HG02571 (cell line): ENCODE measurements around the gene TM4SF18.
"Not testable (repeated sequence)": the region's sequence is repeated elsewhere in the genome, so short reads cannot be mapped to it uniquely, and the experiment has no call there.

Experiments used
- ATAC-seq: cut with Tn5 transposase; IDR thresholded peaks from one replicate; pipeline ENCODE4 v1.9.1; 2021; ENCODE audit warnings: mild to moderate bottlenecking, moderate library complexity; ENCODE audit not compliant: unreplicated experiment

TM4SF18 gene

DNA sequence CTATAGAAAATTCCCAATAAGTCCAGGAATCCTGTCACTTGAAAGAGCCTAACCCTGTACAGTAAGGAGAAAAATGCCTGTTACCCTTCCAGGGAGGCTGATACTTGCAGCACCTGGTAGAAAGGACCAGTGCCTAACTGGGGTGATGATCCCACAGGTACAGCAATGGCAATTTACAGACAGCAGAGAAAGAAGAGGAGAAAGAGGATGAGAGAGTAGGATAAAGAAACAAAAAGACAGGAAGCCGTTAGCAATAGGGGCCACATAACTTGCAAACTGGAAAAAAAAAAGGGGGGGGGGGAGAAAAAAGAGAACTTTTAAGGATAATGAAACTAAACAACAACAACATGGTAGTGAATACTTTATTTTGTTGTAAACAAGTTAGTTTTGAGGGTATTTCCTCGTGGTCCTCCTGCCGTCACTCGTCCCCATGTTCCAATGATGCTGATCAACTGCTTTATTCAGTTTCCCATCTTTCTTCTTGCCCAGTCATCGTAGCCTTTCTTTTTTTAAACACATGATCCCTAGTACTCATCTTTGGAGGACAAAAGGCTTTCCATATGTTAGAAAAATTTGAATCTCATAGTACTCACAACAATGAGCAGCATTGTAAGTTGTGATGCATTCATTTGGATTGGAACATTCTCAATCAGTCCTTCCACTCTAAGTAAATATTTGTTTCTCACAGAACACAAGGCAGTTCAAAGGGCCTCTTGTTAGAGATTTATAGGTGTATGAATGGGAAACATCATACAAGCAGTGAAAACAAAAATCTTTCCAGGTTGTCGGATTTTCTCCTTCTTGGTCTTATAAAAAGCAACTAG, 35.5 kb upstream of the TM4SF18 start:
- ATAC-seq = no peak

DNA sequence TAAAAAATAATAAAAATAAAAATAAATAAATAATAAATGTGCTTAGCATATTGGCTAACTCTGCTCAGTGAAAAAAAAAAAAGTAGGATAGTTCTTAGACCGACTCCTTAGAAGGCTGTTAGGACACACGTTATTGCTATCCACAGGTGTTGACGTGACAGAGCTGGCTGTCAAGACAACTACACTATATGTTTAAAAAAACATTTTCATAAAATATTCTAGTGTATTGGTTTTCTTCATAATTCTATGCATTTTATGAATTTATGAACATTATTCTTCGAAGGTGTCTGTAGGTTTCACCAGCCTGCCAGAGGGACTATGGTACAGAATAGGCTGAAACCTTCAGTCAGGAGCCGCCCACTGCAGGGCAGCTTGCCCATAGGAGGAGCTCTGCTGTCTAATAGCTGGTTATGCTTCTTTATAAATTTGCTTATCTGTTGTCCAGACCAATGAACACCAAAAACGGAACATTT, 34.8 kb upstream of the TM4SF18 start:
- no peak for ATAC-seq

DNA sequence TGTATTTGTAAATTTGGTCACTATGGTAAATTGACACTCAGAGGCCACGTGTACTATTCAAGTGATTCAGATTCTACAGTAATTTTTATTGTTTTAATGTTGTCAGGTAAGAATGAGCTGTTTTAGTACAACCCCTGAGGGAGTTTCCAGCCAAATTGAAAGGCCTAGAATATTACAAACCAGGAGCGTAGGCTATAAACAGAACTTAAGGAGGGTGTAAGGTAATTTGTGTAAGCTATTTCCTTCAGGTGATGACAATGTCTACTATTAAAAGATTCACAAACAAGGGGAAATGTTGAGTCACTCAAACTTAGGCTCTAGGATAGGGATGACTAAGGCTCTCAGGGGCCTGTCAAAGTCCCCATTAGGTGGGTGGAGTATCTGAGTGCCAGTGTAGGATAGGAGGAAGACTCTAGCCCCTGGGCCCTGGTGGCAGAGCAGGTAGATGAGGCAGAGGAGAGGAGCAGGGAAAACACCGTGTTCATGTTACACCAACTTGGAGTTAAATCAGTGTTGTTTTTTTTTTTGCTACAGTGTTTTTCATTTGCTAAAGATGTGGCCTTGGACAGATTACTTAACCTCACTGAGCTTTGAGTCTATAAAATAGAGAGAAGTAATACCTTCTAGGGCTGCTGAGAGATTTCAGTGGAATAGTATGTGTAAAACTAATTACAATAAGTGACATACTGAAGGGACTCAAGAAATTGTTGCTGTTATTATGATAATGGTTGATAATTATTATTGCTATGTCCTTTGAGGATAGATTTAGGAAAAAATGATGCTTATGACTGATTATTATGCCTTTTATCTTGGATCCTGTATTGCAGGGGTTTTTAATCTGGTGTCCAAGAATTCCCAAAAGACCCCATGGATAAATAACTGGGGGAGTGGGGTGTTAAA, 33.8 kb upstream of the TM4SF18 start:
- ATAC-seq = no peak

GRCh38 chr3:149366031-149366430, 32.6 kb upstream of the TM4SF18 start:
- no peak for ATAC-seq

DNA sequence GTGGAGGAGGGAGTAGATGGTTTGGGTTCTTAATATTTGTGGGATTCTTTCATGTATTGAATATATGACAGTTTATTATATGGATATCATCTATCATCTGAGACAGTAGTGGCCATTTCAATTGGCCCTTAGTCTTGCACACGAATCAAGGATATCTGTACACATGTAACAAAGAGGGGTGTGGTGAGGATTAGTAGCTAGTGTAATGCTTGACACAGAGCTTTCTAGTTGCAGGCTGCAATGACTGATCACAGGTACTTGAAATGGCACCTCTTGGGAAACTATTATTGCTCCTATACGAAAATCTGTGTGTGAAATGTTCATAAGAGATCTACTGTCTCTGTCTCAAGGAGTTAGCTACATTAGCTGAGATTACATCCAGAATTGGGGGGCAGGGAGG, 31.2 kb upstream of the TM4SF18 start:
- no peak for ATAC-seq

DNA sequence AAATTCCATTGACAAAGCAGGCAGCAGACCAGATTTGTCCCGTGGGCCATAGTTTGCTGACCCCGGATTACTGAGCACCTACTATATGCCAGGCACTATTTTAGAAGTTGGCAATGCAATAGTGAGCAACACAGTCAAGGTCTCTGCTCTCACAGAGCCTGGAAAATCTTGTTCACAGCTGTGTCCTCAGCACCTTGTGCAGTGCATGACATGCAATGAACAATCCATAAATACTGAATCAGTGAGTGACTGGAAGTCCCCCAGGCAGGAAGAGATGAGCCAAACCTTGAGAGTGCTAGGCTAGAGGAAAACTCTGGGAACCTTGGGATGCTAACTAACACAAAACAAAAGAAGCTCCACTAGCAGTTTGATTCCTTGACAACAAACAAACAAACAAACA, 29.6 kb upstream of the TM4SF18 start:
- ATAC-seq = no peak

- no peak for ATAC-seq
These were observed 28.9 kb upstream of the TM4SF18 start for GRCh38 chr3:149362366-149362765.

GRCh38 chr3:149356630-149357029, 23.2 kb upstream of the TM4SF18 start:
- ATAC-seq = no peak

GRCh38 chr3:149356044-149356592, 22.7 kb upstream of the TM4SF18 start:
- no peak for ATAC-seq

- no peak for ATAC-seq
These were observed 20.2 kb upstream of the TM4SF18 start for GRCh38 chr3:149353581-149354184.

DNA sequence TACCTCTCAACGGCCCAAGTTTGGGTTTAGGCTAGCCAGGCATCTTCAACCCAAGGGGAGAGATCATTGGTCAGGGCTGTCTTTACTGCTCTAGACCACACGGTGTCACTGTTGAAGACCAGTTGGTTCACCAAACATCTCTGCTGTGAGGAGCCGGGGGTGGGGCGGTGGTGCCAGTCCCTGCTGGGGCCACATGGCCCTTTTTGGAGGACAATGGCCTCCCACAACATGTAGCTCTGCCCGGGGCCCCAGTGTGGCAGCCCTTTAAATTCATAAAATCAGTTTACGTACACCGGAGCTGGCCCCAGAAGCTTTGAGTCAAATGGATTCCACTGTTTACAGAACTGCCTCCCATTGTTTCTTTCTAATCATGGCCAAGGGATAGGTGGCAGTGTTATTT, 19.1 kb upstream of the TM4SF18 start:
- ATAC-seq = peak; percentile 90

DNA sequence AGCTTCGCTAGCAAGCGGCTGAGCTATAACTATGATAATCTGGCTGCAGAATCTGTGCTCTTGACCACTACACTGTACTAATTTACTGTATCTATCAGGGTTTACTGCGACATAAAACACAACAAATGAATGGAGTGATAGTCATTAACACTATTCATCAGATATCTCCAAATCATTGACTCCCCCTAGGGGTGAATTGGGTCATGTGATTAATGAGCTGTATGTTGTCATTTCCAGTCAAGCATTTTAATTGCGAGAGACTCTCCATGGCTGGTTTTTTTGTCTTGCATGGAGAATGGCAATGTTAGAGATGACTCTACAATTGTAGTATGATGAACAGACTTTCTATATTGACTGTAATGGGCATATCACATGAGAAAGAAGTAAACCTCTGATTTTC, 10.5 kb upstream of the TM4SF18 start:
- no peak for ATAC-seq

GRCh38 chr3:149342413-149343380, 9.3 kb upstream of the TM4SF18 start:
- no peak for ATAC-seq

- no peak for ATAC-seq
These were observed 7.0 kb upstream of the TM4SF18 start for GRCh38 chr3:149340310-149340933.

- no peak for ATAC-seq
These were observed 6.5 kb upstream of the TM4SF18 start for GRCh38 chr3:149339931-149340309.

- not testable (repeated sequence) for ATAC-seq
These were observed 4.0 kb upstream of the TM4SF18 start for GRCh38 chr3:149337486-149337885.

DNA sequence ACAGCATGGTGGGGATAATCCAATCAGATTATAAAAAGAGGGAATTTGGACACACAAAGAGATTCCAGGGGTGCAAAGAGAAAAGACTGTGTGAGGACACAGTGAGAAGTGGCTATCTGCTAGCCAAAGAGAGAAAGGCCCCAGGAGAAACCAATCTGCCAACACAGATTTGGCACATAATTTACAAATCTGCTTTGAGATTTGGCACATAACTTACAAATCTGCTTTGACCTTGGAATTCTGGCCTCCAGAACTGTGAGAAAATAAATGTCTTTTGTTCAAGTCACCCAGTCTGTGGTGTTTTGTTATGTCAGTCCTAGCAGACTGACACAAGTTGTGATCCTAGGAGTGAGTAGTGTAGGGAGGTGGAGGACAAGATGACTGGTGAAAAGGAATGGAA, 3.5 kb upstream of the TM4SF18 start:
- ATAC-seq = no peak

DNA sequence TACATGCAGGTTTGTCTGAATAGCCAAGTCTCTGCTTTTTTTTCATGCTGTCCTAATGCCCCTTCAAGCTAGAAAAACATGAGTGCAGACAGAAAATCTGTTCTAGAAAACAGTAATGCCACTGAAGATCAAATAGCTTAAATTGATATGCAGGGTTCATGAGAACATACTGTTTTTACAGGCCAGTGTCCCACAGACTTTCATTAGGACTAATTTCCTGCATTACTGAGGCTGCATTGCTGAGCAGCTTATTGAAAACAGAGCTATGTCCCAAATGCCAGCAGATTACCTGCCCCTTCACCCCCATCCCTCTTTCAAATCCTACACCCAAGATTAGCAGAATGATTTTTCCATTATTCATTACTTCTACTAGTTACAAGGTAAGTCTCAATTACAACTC, 665 bp downstream of the TM4SF18 start:
- ATAC-seq = no peak

- ATAC-seq = no peak
These were observed 1.1 kb downstream of the TM4SF18 start for GRCh38 chr3:149332227-149332765.
